ENCODE measurements around the gene OR2G3. TPM values are rescaled to one million over a fixed set of nuclear protein-coding genes. Genes with fewer than 3 reads are reported as not detected.

Gene OR2G3
- total RNA-seq = not detected in 2 replicates

DNA sequence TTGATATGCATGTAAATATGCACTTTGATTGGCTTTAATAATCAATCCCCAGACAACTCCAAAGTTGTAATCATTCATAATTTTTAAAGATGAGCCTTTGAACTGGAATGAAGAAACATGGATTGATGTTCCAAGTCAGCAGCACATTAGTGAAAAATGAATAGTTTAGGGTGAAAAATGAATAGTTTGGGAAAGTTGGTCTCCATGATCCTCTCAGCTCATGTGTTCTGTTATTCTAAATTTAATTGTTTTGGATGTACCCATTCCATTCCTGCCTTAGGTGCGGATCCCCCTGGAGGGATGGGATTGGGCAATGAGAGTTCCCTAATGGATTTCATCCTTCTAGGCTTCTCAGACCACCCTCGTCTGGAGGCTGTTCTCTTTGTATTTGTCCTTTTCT is at the start of gene OR2G3:
TSS of gene OR2G3 (plus strand) at position 301 of the 400 bp plus-strand sequence. CDS start at position 301, 0 bp downstream.

DNA sequence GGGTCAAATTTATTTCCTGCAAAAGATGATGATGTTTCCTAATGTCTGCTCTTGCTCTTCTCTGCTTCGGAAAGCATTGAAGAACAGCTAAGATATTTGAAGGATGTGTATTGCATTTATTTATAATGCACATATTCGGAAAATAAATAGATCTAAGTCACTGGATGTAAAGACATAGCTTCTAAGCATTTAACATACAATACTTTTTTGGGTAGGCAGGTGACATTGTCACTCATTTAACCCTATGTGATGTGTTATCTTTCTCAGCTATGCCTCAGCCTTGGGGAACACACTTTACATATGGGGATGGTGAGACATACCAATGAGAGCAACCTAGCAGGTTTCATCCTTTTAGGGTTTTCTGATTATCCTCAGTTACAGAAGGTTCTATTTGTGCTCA is 17.3 kb upstream of the OR2G3 start, which contains the start of gene OR2G2:
TSS of gene OR2G2 (plus strand) at position 301 of the 400 bp plus-strand sequence. CDS start at position 301, 0 bp downstream.

Other genes with a start within 250 kb of the OR2G3 start
- 0.78 and 2.4 TPM in 2 replicates for gene NLRP3, start 189.4 kb upstream of the OR2G3 start, total RNA-seq
- not detected in 2 replicates for gene OR2B11, start 147.5 kb upstream of the OR2G3 start, total RNA-seq
- gene OR2C3, start 69.1 kb upstream of the OR2G3 start, total RNA-seq = under 0.01 TPM in 1 of 2 replicates, not detected in the other
- not detected in 2 replicates for gene GCSAML, start 56.5 kb upstream of the OR2G3 start, total RNA-seq
- not detected in 2 replicates for gene OR2G2, start 17.2 kb upstream of the OR2G3 start, total RNA-seq
- not detected in 2 replicates for gene OR13G1, start 74.2 kb downstream of the OR2G3 start, total RNA-seq
- not detected in 2 replicates for gene OR6F1, start 111.1 kb downstream of the OR2G3 start, total RNA-seq
- not detected in 2 replicates for gene OR14K1, start 133.0 kb downstream of the OR2G3 start, total RNA-seq
- not detected in 2 replicates for gene OR14A2, start 142.6 kb downstream of the OR2G3 start, total RNA-seq
- not detected in 2 replicates for gene OR1C1, start 155.0 kb downstream of the OR2G3 start, total RNA-seq
- not detected in 2 replicates for gene OR14A16, start 218.5 kb downstream of the OR2G3 start, total RNA-seq
- not detected in 2 replicates for gene OR11L1, start 236.3 kb downstream of the OR2G3 start, total RNA-seq